ENCODE results near the gene ZBTB17. TPM values are rescaled to one million over a fixed set of nuclear protein-coding genes. Genes with fewer than 3 reads are reported as not detected.
A peak's percentile ranks its signal among the peaks of the same experiment; 100 is the strongest.
"Not testable (repeated sequence)": the region's sequence is repeated elsewhere in the genome, so short reads cannot be mapped to it uniquely, and the experiment has no call there.

ZBTB17 gene
- total and polyA plus RNA-seq, 8 donors: 16.2 to 106 (median 18.0) TPM

GRCh38 chr1:15899266-15899665 lies 76.6 kb downstream of the ZBTB17 start:
- Histone ChIP-seq H3K4me1 (peaks cover 0 to 12% (median 12%) of the 10 kb centered on the region in 3 donors), H3K4me3 (no peak overlapping the region), H3K36me3 (no peaks in the 10 kb centered on the region), H3K27me3 (no peaks in the 10 kb centered on the region), H3K27ac (no peak overlapping the region), H3K9me3 (no peaks in the 10 kb centered on the region)
- DNase-seq: no peak
- WGBS, 2 donors: 95% methylated on average over 9 of the region's 9 CpGs
- intact Hi-C loops (cut with DNase I): no loop called here
- ATAC-seq: no peak
- FAIRE-seq: no peak
- TF ChIP-seq, protein P1, sequence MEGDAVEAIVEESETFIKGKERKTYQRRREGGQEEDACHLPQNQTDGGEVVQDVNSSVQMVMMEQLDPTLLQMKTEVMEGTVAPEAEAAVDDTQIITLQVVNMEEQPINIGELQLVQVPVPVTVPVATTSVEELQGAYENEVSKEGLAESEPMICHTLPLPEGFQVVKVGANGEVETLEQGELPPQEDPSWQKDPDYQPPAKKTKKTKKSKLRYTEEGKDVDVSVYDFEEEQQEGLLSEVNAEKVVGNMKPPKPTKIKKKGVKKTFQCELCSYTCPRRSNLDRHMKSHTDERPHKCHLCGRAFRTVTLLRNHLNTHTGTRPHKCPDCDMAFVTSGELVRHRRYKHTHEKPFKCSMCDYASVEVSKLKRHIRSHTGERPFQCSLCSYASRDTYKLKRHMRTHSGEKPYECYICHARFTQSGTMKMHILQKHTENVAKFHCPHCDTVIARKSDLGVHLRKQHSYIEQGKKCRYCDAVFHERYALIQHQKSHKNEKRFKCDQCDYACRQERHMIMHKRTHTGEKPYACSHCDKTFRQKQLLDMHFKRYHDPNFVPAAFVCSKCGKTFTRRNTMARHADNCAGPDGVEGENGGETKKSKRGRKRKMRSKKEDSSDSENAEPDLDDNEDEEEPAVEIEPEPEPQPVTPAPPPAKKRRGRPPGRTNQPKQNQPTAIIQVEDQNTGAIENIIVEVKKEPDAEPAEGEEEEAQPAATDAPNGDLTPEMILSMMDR (IDR thresholded peaks at IDR 0.05): no peak

DNA sequence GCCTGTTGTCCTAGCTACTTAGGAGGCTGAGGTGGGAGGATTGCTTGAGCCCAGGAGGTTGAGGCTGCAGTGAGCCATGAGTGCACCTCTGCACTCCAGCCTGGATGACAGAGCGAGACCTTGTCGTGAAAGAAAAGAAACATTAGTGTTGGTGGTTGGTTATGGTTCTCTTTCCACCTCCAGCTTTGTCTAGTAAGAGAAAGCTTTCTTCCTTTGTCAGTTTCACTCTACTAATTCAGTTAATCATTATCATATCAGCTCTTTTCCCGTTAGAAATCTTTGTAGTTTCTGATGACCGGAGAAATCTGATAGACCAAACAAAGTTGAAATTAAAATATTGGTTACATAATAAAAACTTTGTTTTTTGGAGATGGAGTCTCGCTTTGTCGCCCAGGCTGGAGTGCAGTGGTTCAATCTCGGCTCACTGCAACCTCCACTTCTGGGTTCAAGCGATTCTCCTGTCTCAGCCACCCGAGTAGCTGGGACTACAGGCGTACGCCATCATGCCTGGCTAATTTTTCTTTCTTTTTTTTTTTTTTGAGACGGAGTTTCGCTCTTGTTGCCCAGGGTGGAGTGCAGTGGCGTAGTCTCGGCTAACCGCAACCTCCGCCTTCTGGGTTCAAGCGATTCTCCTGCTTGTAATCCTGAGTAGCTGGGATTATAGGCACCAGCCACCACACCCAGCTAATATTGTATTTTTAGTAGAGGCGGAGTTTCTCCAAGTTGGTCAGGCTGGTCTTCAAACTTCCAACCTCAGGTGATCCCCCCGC lies 78.9 kb downstream of the ZBTB17 start:
- FAIRE-seq; H3K9me3 ChIP-seq; ATAC-seq; H3K4me3 ChIP-seq; DNase-seq; H3K36me3 ChIP-seq; intact Hi-C loops (cut with DNase I); H3K27me3 ChIP-seq: not testable (repeated sequence)
- peaks cover 0 to 12% (median 12%) of the 10 kb centered on the region in 3 donors for H3K4me1 ChIP-seq
- H3K27ac ChIP-seq: peak overlapping the region in 1 of 4 donors; percentile 22
- WGBS, 2 donors: 87 to 90% methylated on average over 20 of the region's 20 CpGs

- FAIRE-seq (no peak), ATAC-seq (no peak), DNase-seq (no peak)
- TF ChIP-seq, protein P1 (IDR thresholded peaks at IDR 0.05): no peak
- Histone ChIP-seq H3K4me3 (no peak overlapping the region), H3K4me1 (peaks cover 0 to 3% (median 3%) of the 10 kb centered on the region in 3 donors), H3K36me3 (no peaks in the 10 kb centered on the region), H3K9me3 (no peaks in the 10 kb centered on the region), H3K27me3 (no peaks in the 10 kb centered on the region), H3K27ac (no peak overlapping the region)
- intact Hi-C loops (cut with DNase I): no loop called here
Measured at GRCh38 chr1:15895233-15895632, 80.7 kb downstream of the ZBTB17 start.

- H3K4me3 ChIP-seq; H3K4me1 ChIP-seq; H3K36me3 ChIP-seq; H3K9me3 ChIP-seq; FAIRE-seq; H3K27me3 ChIP-seq; DNase-seq; intact Hi-C loops (cut with DNase I); H3K27ac ChIP-seq: not testable (repeated sequence)
- peak in 1 of 4 donors; percentile 44 for ATAC-seq
- WGBS, 2 donors: 80 to 82% methylated on average over 6 of the region's 6 CpGs
Measured at GRCh38 chr1:15892857-15893599, 82.9 kb downstream of the ZBTB17 start.

Other genes with a start within 250 kb of the ZBTB17 start
- 1 to 10 TPM in 5 of 6 donors, under 1 TPM in 1; 0.57 to 1.9 (median 1.8) TPM for gene SLC25A34, start 239.8 kb downstream of the ZBTB17 start, total RNA-seq
- 1 to 10 TPM; 6.1 to 6.9 TPM for gene SLC25A34, start 239.8 kb downstream of the ZBTB17 start, polyA plus RNA-seq
- not detected for gene TMEM82, start 233.6 kb downstream of the ZBTB17 start, total RNA-seq
- gene TMEM82, start 233.6 kb downstream of the ZBTB17 start, polyA plus RNA-seq: not detected
- 10 to 100 TPM; 22.2 to 61.5 (median 29.4) TPM for gene FBLIM1, start 217.3 kb downstream of the ZBTB17 start, total RNA-seq
- 10 to 100 TPM; 20.4 to 36.8 TPM for gene FBLIM1, start 217.3 kb downstream of the ZBTB17 start, polyA plus RNA-seq
- under 1 TPM; 0.35 to 0.87 (median 0.61) TPM for gene UQCRHL, start 168.5 kb downstream of the ZBTB17 start, total RNA-seq
- 1 to 10 TPM; 1.3 to 1.5 TPM for gene UQCRHL, start 168.5 kb downstream of the ZBTB17 start, polyA plus RNA-seq
- gene SPEN, start 128.4 kb downstream of the ZBTB17 start, total RNA-seq: 10 to 100 TPM; 23.9 to 38.2 (median 27.5) TPM
- 10 to 100 TPM; 16.2 to 18.6 TPM for gene SPEN, start 128.4 kb downstream of the ZBTB17 start, polyA plus RNA-seq
- gene SRARP, start 28.1 kb upstream of the ZBTB17 start, total RNA-seq: not detected
- not detected for gene SRARP, start 28.1 kb upstream of the ZBTB17 start, polyA plus RNA-seq
- gene HSPB7, start 41.9 kb upstream of the ZBTB17 start, total RNA-seq: 1 to 10 TPM in 3 of 6 donors, under 1 TPM in 3; 0.65 to 4.8 (median 1.3) TPM
- 10 to 100 TPM in 1 of 2 donors, 1 to 10 TPM in 1; 4.1 to 10.9 TPM for gene HSPB7, start 41.9 kb upstream of the ZBTB17 start, polyA plus RNA-seq
- gene CLCNKA, start 45.9 kb upstream of the ZBTB17 start, total RNA-seq: 1 to 10 TPM in 3 of 6 donors, under 1 TPM in 3; 0.67 to 2.9 (median 1.2) TPM
- gene CLCNKA, start 45.9 kb upstream of the ZBTB17 start, polyA plus RNA-seq: 1 to 10 TPM; 5.4 to 9.3 TPM
- gene CLCNKB, start 67.7 kb upstream of the ZBTB17 start, total RNA-seq: 1 to 10 TPM in 1 of 6 donors, under 1 TPM in 5; 0.54 to 1.6 (median 0.74) TPM
- 1 to 10 TPM; 1.5 to 1.7 TPM for gene CLCNKB, start 67.7 kb upstream of the ZBTB17 start, polyA plus RNA-seq
- 1 to 10 TPM in 3 of 6 donors, under 1 TPM in 3; 0.31 to 1.9 (median 1.2) TPM for gene FAM131C, start 97.5 kb upstream of the ZBTB17 start, total RNA-seq
- gene FAM131C, start 97.5 kb upstream of the ZBTB17 start, polyA plus RNA-seq: 10 to 100 TPM in 1 of 2 donors, 1 to 10 TPM in 1; 5.9 to 13.5 TPM
- gene EPHA2, start 180.0 kb upstream of the ZBTB17 start, total RNA-seq: 10 to 100 TPM in 3 of 6 donors, 1 to 10 TPM in 3; 6.5 to 11.8 (median 10.1) TPM
- 10 to 100 TPM; 13.8 to 17.1 TPM for gene EPHA2, start 180.0 kb upstream of the ZBTB17 start, polyA plus RNA-seq
- 10 to 100 TPM in 2 of 6 donors, 1 to 10 TPM in 4; 5.0 to 10.7 (median 7.9) TPM for gene ARHGEF19, start 236.6 kb upstream of the ZBTB17 start, total RNA-seq
- 10 to 100 TPM; 15.6 to 17.1 TPM for gene ARHGEF19, start 236.6 kb upstream of the ZBTB17 start, polyA plus RNA-seq

Measured in pancreas (tissue), 10 donors.